Neural cell (in vitro differentiated cells): ENCODE measurements around the gene ANKRD62.

Experiments
- POLR2AphosphoS5 ChIP-seq: IDR thresholded peaks from 2 replicates; pipeline ENCODE4 v1.6.1; 2012
- RAD21 ChIP-seq: fragments of 450-650 bp; conservative IDR thresholded peaks from 2 replicates; pipeline ENCODE4 v1.6.1; 2014; ENCODE audit warnings: antibody characterized with exemption, mild to moderate bottlenecking, moderate library complexity
- TAF1 ChIP-seq: IDR thresholded peaks from 2 replicates; pipeline ENCODE4 v1.6.1; 2012; ENCODE audit warnings: low read depth
- TF ChIP-seq, protein P1 (sequence below): fragments of 450-650 bp; IDR thresholded peaks from 2 replicates; pipeline ENCODE4 v1.5.1; 2014; ENCODE audit warnings: antibody characterized with exemption, mild to moderate bottlenecking, moderate library complexity; ENCODE audit not compliant: poor library complexity, severe bottlenecking
- TF ChIP-seq, protein P2 (sequence below): IDR thresholded peaks from 2 replicates; pipeline ENCODE4 v1.6.1; 2012; ENCODE audit warnings: borderline replicate concordance

DNA sequence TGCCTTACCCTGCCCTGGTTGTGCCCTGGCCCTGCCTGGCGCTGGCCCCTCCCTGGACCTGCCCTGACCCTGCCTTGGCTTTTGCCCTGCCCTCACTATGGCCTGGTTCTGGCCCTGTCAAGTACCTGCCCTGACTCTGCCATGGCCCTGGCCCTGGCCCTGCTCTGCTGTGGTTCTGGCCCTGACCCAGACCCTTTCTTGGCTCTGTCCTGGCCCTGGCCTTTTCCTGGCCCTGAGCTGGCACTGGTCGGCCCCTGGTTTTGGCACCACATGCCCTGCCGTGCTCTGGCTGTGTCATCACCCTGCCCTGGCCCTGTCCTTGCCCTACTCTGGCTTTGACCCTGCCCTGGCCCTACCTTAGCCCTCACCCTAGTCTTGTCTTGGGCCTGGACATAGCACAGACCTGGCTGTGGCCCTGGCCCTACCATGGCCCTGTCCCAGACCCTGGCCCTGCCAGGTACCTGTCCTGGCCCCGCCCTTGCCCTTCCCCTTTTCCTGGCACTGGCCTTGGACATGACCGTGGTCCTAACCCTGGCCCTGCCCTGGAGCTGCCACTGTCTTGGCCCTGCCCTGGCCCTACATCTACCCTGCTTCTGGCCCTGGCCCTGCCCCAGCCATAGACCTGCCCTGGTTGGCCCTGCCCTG is 4.8 kb upstream of the ANKRD62 start:
- TF ChIP-seq, protein P1, sequence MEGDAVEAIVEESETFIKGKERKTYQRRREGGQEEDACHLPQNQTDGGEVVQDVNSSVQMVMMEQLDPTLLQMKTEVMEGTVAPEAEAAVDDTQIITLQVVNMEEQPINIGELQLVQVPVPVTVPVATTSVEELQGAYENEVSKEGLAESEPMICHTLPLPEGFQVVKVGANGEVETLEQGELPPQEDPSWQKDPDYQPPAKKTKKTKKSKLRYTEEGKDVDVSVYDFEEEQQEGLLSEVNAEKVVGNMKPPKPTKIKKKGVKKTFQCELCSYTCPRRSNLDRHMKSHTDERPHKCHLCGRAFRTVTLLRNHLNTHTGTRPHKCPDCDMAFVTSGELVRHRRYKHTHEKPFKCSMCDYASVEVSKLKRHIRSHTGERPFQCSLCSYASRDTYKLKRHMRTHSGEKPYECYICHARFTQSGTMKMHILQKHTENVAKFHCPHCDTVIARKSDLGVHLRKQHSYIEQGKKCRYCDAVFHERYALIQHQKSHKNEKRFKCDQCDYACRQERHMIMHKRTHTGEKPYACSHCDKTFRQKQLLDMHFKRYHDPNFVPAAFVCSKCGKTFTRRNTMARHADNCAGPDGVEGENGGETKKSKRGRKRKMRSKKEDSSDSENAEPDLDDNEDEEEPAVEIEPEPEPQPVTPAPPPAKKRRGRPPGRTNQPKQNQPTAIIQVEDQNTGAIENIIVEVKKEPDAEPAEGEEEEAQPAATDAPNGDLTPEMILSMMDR = no peak
- TF ChIP-seq RAD21 = no peak
- TF ChIP-seq TAF1 = no peak
- TF ChIP-seq POLR2AphosphoS5 = no peak
- TF ChIP-seq, protein P2, sequence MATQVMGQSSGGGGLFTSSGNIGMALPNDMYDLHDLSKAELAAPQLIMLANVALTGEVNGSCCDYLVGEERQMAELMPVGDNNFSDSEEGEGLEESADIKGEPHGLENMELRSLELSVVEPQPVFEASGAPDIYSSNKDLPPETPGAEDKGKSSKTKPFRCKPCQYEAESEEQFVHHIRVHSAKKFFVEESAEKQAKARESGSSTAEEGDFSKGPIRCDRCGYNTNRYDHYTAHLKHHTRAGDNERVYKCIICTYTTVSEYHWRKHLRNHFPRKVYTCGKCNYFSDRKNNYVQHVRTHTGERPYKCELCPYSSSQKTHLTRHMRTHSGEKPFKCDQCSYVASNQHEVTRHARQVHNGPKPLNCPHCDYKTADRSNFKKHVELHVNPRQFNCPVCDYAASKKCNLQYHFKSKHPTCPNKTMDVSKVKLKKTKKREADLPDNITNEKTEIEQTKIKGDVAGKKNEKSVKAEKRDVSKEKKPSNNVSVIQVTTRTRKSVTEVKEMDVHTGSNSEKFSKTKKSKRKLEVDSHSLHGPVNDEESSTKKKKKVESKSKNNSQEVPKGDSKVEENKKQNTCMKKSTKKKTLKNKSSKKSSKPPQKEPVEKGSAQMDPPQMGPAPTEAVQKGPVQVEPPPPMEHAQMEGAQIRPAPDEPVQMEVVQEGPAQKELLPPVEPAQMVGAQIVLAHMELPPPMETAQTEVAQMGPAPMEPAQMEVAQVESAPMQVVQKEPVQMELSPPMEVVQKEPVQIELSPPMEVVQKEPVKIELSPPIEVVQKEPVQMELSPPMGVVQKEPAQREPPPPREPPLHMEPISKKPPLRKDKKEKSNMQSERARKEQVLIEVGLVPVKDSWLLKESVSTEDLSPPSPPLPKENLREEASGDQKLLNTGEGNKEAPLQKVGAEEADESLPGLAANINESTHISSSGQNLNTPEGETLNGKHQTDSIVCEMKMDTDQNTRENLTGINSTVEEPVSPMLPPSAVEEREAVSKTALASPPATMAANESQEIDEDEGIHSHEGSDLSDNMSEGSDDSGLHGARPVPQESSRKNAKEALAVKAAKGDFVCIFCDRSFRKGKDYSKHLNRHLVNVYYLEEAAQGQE = no peak
